Calu3 (cell line): ENCODE data around the gene GATAD2A. TPM values are rescaled to one million over a fixed set of nuclear protein-coding genes. Genes with fewer than 3 reads are reported as not detected.

ENCODE experiments used
- BruUV-seq: library from RNA; stranded (reverse); fragments of 400-500 nt; replicated peaks from 2 replicates; lab custom pipeline; 2021; lab: Mats Ljungman, UMichigan
- CTCF ChIA-PET: fragments of 300-600 bp; sonication (Branson Sonifier 250); formaldehyde crosslinking; loops from one replicate; lab custom pipeline; 2022; ENCODE audit warnings: antibody characterized with exemption; lab: Charles Lee
- DNase-seq: peaks from one replicate; pipeline ENCODE4 v3.0.0; 2022
- H3K27ac Mint-ChIP-seq: one replicate; pipeline ENCODE4 v1.8.0; 2022; ENCODE audit warnings: mixed read lengths; ENCODE audit not compliant: unreplicated experiment
- H3K27me3 Mint-ChIP-seq: one replicate; pipeline ENCODE4 v1.8.0; 2022; ENCODE audit warnings: mixed read lengths; ENCODE audit not compliant: unreplicated experiment
- H3K36me3 Mint-ChIP-seq: one replicate; pipeline ENCODE4 v1.8.0; 2022; ENCODE audit warnings: mild to moderate bottlenecking, moderate library complexity, mixed read lengths; ENCODE audit not compliant: insufficient read depth, unreplicated experiment
- H3K4me1 Mint-ChIP-seq: one replicate; pipeline ENCODE4 v1.8.0; 2022; ENCODE audit warnings: mild to moderate bottlenecking, low read depth, mixed read lengths; ENCODE audit not compliant: unreplicated experiment
- H3K4me3 Mint-ChIP-seq: one replicate; pipeline ENCODE4 v1.8.0; 2022; ENCODE audit warnings: mild to moderate bottlenecking, low read depth, moderate library complexity, mixed read lengths; ENCODE audit not compliant: unreplicated experiment
- H3K9me3 Mint-ChIP-seq: one replicate; pipeline ENCODE4 v1.8.0; 2022; ENCODE audit warnings: low read depth, mixed read lengths; ENCODE audit not compliant: unreplicated experiment
- intact Hi-C: fragments of 100-400 bp; cut with micrococcal nuclease; formaldehyde crosslinking; loops from one replicate; pipeline ENCODE4 v1.10.0; 2022; ENCODE audit not compliant: unreplicated experiment
- total RNA-seq: library from RNA; stranded (reverse); gene quantifications from 2 replicates; pipeline ENCODE4 v1.2.3, GENCODE V29; 2022
- TF ChIP-seq, protein P1 (sequence below): fragments of 200-600 bp; IDR thresholded peaks from one replicate; pipeline ENCODE4 v1.8.0; 2022; ENCODE audit warnings: antibody characterized with exemption; ENCODE audit not compliant: unreplicated experiment

The GATAD2A gene
- total RNA-seq, 1 experiment from 2014 or later: 79.8 TPM

DNA sequence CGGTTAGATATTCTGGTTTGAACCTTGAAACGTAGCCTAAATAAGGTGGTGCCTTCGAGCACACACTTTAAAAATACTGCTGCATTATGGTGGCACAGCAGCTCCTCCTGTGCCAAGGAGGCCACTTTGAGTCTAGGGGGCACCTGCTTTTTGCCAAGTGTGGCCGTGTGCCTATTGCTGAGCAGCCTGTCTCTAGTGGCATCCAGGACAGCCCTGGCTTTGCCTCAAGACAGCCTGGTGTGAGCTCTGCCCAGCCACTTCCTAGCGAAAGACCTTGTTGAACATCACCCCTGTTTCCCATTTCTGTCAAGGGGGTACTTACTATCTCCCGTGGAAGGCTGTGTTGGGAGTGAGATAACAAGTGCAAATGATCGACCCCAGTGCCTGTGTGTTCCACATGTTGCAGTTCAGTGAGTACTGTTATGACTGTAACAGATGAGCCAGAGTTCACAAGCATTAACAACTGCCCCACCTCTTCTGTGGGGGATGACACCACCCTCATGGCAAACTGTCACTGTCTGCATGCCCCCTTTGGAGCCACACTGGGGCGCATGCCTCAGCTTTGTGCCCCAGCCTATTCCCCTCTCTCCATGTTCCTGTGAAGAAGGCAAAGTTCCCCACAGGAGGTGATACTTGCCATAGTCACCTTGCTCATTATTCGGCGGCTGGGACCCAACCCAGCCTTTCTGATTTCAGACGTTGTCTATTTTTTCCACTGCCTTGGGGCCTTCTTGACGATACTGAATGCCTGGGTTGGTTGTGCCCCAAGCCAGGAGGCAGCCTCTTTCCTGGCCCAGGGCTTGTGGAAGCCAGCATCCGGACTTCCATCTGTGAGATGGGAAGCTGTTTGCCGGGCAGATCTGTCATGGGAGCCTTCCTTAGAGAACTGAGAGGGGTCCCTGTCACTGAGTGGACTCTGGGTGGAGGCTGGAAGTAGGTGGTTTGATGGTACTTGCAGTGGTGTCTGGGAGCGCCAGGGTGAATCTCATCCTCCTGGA, 5.4 kb downstream of the GATAD2A start:
- Mint-ChIP-seq H3K9me3 (no peaks in the 10 kb centered on the region), H3K27ac (no peak overlapping the region), H3K36me3 (peaks cover 16% of the 10 kb centered on the region), H3K27me3 (no peaks in the 10 kb centered on the region), H3K4me1 (peaks cover 11% of the 10 kb centered on the region), H3K4me3 (no peak overlapping the region)
- TF ChIP-seq, protein P1, sequence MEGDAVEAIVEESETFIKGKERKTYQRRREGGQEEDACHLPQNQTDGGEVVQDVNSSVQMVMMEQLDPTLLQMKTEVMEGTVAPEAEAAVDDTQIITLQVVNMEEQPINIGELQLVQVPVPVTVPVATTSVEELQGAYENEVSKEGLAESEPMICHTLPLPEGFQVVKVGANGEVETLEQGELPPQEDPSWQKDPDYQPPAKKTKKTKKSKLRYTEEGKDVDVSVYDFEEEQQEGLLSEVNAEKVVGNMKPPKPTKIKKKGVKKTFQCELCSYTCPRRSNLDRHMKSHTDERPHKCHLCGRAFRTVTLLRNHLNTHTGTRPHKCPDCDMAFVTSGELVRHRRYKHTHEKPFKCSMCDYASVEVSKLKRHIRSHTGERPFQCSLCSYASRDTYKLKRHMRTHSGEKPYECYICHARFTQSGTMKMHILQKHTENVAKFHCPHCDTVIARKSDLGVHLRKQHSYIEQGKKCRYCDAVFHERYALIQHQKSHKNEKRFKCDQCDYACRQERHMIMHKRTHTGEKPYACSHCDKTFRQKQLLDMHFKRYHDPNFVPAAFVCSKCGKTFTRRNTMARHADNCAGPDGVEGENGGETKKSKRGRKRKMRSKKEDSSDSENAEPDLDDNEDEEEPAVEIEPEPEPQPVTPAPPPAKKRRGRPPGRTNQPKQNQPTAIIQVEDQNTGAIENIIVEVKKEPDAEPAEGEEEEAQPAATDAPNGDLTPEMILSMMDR: no peak
- DNase-seq: no peak
- intact Hi-C loops: no loop called here
- CTCF ChIA-PET: no interaction called here
- BruUV-seq: no TSS peak

DNA sequence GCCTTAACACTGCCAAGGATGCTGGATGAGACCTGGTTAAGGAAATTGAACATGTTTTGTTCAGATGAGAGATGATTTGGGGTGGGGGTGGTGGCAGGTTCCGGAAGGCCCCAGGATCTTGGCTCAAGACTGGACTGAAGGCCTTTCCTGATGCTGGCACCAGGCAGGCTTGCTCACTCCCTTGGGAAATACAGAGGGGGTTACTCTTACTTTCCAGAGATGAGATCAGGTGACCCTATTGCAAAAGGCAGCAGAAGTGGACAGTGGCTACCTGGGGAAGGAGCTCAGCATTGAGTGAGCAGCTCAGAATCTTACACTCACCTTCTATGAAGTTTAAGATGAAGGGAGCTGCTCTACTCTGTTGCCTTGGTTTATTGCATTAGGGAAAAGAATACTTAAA, 10.8 kb downstream of the GATAD2A start:
- H3K4me3 Mint-ChIP-seq: no peak overlapping the region
- peaks cover 7% of the 10 kb centered on the region for H3K4me1 Mint-ChIP-seq
- intact Hi-C loops: no loop called here
- H3K27ac Mint-ChIP-seq: no peak overlapping the region
- no TSS peak for BruUV-seq
- no peaks in the 10 kb centered on the region for H3K27me3 Mint-ChIP-seq
- no peaks in the 10 kb centered on the region for H3K36me3 Mint-ChIP-seq
- TF ChIP-seq, protein P1: no peak
- no peaks in the 10 kb centered on the region for H3K9me3 Mint-ChIP-seq
- CTCF ChIA-PET: no interaction called here
- no peak for DNase-seq

DNA sequence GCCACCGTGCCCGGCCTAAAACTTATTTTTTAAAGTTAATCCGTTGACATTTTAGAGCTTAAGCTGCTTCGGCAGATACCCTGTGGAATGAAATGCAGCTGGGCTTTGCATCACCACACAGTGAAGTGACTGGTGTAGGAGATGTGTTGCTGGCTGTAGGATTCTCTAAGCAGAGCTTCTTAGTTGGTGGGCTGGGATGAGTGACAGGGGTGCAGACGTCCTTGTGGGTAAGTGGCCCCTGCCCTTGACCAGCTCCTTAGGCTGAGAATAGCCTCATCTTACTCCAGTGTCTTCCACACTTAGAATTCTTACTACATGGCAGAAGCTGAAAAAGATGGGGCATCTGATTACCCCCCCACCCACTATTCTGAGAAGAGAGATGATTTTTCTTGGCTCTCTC, 11.6 kb downstream of the GATAD2A start:
- Mint-ChIP-seq H3K4me3 (no peak overlapping the region), H3K36me3 (no peaks in the 10 kb centered on the region), H3K27ac (no peak overlapping the region), H3K4me1 (peaks cover 7% of the 10 kb centered on the region), H3K9me3 (no peaks in the 10 kb centered on the region), H3K27me3 (no peaks in the 10 kb centered on the region)
- DNase-seq: no peak
- no TSS peak for BruUV-seq
- TF ChIP-seq, protein P1: no peak
- intact Hi-C loops: no loop called here
- CTCF ChIA-PET: no interaction called here

DNA sequence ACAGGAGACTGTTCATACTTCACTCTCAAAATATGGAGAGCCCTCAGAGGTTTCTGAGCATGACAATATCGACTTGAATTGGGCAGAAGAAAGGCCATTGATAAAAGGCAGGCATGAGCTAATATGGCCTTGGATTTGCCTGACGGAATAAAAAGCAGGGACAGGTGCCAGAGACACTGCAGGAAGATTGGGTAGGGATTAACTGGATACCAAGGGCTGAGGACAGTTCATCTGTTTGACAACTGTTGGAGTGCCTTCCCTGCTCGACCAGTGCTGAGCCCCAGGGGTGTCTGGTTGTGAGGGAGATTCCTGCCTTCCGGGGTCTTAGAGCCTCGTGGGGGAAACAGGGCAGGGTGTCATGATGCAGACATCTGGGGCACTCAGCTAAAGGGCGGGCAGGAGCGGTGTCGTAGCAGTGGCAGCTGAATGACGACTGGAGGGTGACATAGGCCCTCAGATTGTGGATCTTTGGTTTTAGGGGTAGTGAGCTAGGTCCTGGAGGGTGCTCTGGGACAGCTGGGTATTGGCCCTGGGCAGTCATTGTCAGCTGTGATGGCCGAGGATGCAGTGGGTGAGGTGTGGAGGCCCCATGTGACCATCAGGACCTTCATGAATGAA, 12.3 kb downstream of the GATAD2A start:
- CTCF ChIA-PET: no interaction called here

More for the DNA sequence above, 12.3 kb downstream of the GATAD2A start:
- intact Hi-C loops: no loop called here
- Mint-ChIP-seq H3K27ac (no peak overlapping the region), H3K9me3 (no peaks in the 10 kb centered on the region), H3K36me3 (no peaks in the 10 kb centered on the region), H3K4me1 (peaks cover 7% of the 10 kb centered on the region), H3K27me3 (no peaks in the 10 kb centered on the region), H3K4me3 (no peak overlapping the region)
- BruUV-seq: no TSS peak
- TF ChIP-seq, protein P1: no peak
- no peak for DNase-seq
